ENCODE results near the gene KCNMB2. TPM values are rescaled to one million over a fixed set of nuclear protein-coding genes. Genes with fewer than 3 reads are reported as not detected.
"Not testable (repeated sequence)": the region's sequence is repeated elsewhere in the genome, so short reads cannot be mapped to it uniquely, and the experiment has no call there.

Gene KCNMB2
- 0.36 TPM in 1 of 2 replicates, not detected in the other for total RNA-seq
- 0.43 TPM for polyA plus RNA-seq (2012)

- peak; percentile 12 for DNase-seq (ENCODE audit: low read depth)
Observed at GRCh38 chr3:178536211-178537079, at the start of gene KCNMB2. KCNMB2 (plus strand) TSS chr3:178536436.

GRCh38 chr3:178486903-178487302 lies 49.3 kb upstream of the KCNMB2 start:
- DNase-seq (ENCODE audit: low read depth), result no peak

- no peak for DNase-seq (ENCODE audit: low read depth)
Observed at GRCh38 chr3:178487752-178488151, 48.5 kb upstream of the KCNMB2 start.

GRCh38 chr3:178491751-178492150 lies 44.5 kb upstream of the KCNMB2 start:
- DNase-seq (ENCODE audit: low read depth), result no peak

- DNase-seq (ENCODE audit: low read depth), result no peak
Observed at GRCh38 chr3:178492491-178492890, 43.7 kb upstream of the KCNMB2 start.

- DNase-seq (ENCODE audit: low read depth), result no peak
Observed at GRCh38 chr3:178494386-178494785, 41.9 kb upstream of the KCNMB2 start.

GRCh38 chr3:178496911-178497310 lies 39.3 kb upstream of the KCNMB2 start:
- DNase-seq (ENCODE audit: low read depth), result peak; percentile 72

- DNase-seq (ENCODE audit: low read depth), result no peak
Observed at GRCh38 chr3:178498871-178499270, 37.4 kb upstream of the KCNMB2 start.

- peak; percentile 38 for DNase-seq (ENCODE audit: low read depth)
Observed at GRCh38 chr3:178500631-178501030, 35.6 kb upstream of the KCNMB2 start.

GRCh38 chr3:178504128-178504527 lies 32.1 kb upstream of the KCNMB2 start:
- DNase-seq (ENCODE audit: low read depth), result peak; percentile 30

GRCh38 chr3:178505832-178506231 lies 30.4 kb upstream of the KCNMB2 start:
- DNase-seq (ENCODE audit: low read depth), result no peak

- DNase-seq (ENCODE audit: low read depth), result no peak
Observed at GRCh38 chr3:178507507-178508442, 28.5 kb upstream of the KCNMB2 start.

- DNase-seq (ENCODE audit: low read depth), result no peak
Observed at GRCh38 chr3:178508443-178508825, 27.8 kb upstream of the KCNMB2 start.

- DNase-seq (ENCODE audit: low read depth), result no peak
Observed at GRCh38 chr3:178510496-178510895, 25.7 kb upstream of the KCNMB2 start.

- no peak for DNase-seq (ENCODE audit: low read depth)
Observed at GRCh38 chr3:178512647-178513046, 23.6 kb upstream of the KCNMB2 start.

- DNase-seq (ENCODE audit: low read depth), result peak; percentile 71
Observed at GRCh38 chr3:178513546-178514380, 22.5 kb upstream of the KCNMB2 start.

- no peak for DNase-seq (ENCODE audit: low read depth)
Observed at GRCh38 chr3:178514401-178514800, 21.8 kb upstream of the KCNMB2 start.

- DNase-seq (ENCODE audit: low read depth), result not testable (repeated sequence)
Observed at GRCh38 chr3:178515076-178515744, 21.0 kb upstream of the KCNMB2 start.

GRCh38 chr3:178517665-178518334 lies 18.4 kb upstream of the KCNMB2 start:
- no peak for DNase-seq (ENCODE audit: low read depth)
